H1 (cell line): ENCODE results near the gene CCIN. TPM values are rescaled to one million over a fixed set of nuclear protein-coding genes. Genes with fewer than 3 reads are reported as not detected.

ENCODE experiments used
- CTCF ChIA-PET: fragments of 300-600 bp; sonication (Branson Sonifier 250); formaldehyde crosslinking; loops from one replicate; lab custom pipeline; 2021; ENCODE audit not compliant: partially characterized antibody; lab: Charles Lee
- POLR2A ChIA-PET: fragments of 300-600 bp; sonication (Branson Sonifier 250); formaldehyde crosslinking; loops from one replicate; lab custom pipeline; 2021; ENCODE audit warnings: inconsistent platforms; ENCODE audit not compliant: partially characterized antibody; lab: Charles Lee
- DNase-seq, 2 experiments: peaks; one replicate each; pipeline versions ENCODE4 v3.0.0 to v3.0.0-alpha.2; 2010 to 2022; ENCODE audit warnings: low spot score in 2 of 2, low read depth in 1 of 2, mixed read lengths in 1 of 2
- FAIRE-seq: peaks from 2 replicates; lab custom pipeline; 2011; peaks lifted over from hg19 to GRCh38; lab: Jason Lieb, UNC
- H2AFZ ChIP-seq: 2 replicates; pipeline ENCODE4 v1.8.1; 2012; ENCODE audit warnings: low read length, inconsistent platforms
- H2AK5ac ChIP-seq: 2 replicates; pipeline ENCODE4 v1.6.1; 2013; ENCODE audit warnings: low read depth, low read length
- H2BK120ac ChIP-seq: replicated peaks from 2 replicates; pipeline ENCODE3; 2013; ENCODE audit warnings: low read depth, low read length, inconsistent platforms
- H2BK12ac ChIP-seq: 2 replicates; pipeline ENCODE4 v1.6.1; 2013; ENCODE audit warnings: low read depth, low read length
- H2BK15ac ChIP-seq: 2 replicates; pipeline ENCODE4 v1.6.1; 2013; ENCODE audit warnings: low read length
- H2BK20ac ChIP-seq: 2 replicates; pipeline ENCODE4 v1.6.1; 2013; ENCODE audit warnings: low read length
- H2BK5ac ChIP-seq: 2 replicates; pipeline ENCODE4 v1.6.1; 2013; ENCODE audit warnings: low read depth, low read length
- H3K14ac ChIP-seq: 2 replicates; pipeline ENCODE4 v1.6.1; 2013; ENCODE audit warnings: inconsistent platforms; ENCODE audit not compliant: insufficient read length
- H3K18ac ChIP-seq: 2 replicates; pipeline ENCODE4 v1.6.1; 2013; ENCODE audit warnings: low read length; ENCODE audit errors: extremely low read depth
- H3K23ac ChIP-seq: 2 replicates; pipeline ENCODE4 v1.6.1; 2013; ENCODE audit warnings: inconsistent platforms; ENCODE audit not compliant: insufficient read length
- H3K23me2 ChIP-seq: 2 replicates; pipeline ENCODE4 v1.6.1; 2013; ENCODE audit warnings: low read depth, low read length
- H3K27ac ChIP-seq: 2 replicates; pipeline ENCODE4 v1.6.1; 2011; ENCODE audit warnings: low read depth, low read length, inconsistent platforms
- H3K27me3 ChIP-seq, 4 experiments: replicated peaks in 1 of 4; 1 replicate in 1 of 4; 2 replicates in 3 of 4; pipeline versions ENCODE4 v1.6.1 to v1.8.1; 2011 to 2013; ENCODE audit warnings: low read length in 3 of 4, mild to moderate bottlenecking in 3 of 4, inconsistent platforms in 2 of 4, mixed read lengths in 2 of 4, moderate library complexity in 1 of 4; ENCODE audit not compliant: control insufficient read depth in 3 of 4, insufficient read depth in 3 of 4; ENCODE audit errors: extremely low read depth in 1 of 4
- H3K36me3 ChIP-seq, 4 experiments: 2 replicates each; pipeline versions ENCODE4 v1.6.1 to v1.8.1; 2011 to 2013; ENCODE audit warnings: mild to moderate bottlenecking in 4 of 4, low read length in 3 of 4, moderate library complexity in 2 of 4, control low read depth in 1 of 4, inconsistent platforms in 1 of 4; ENCODE audit not compliant: insufficient read depth in 4 of 4, control insufficient read depth in 2 of 4
- H3K4ac ChIP-seq: replicated peaks from 2 replicates; pipeline ENCODE3; 2013; ENCODE audit warnings: low read length, low read depth, mixed read lengths, inconsistent platforms; ENCODE audit not compliant: insufficient read length
- H3K4me1 ChIP-seq, 4 experiments: replicated peaks in 1 of 4; 1 replicate in 1 of 4; 2 replicates in 3 of 4; pipeline versions ENCODE4 v1.6.1 to v1.8.1; 2011 to 2013; ENCODE audit warnings: low read length in 3 of 4, inconsistent platforms in 2 of 4, mixed read lengths in 1 of 4; ENCODE audit not compliant: insufficient read depth in 4 of 4, control insufficient read depth in 3 of 4
- H3K4me2 ChIP-seq, 2 experiments: 2 replicates each; pipeline versions ENCODE4 v1.6.1 to v1.8.1; 2011 to 2013; ENCODE audit warnings: low read depth in 2 of 2, low read length in 2 of 2, control low read depth in 1 of 2, inconsistent platforms in 1 of 2, mild to moderate bottlenecking in 1 of 2; ENCODE audit not compliant: insufficient read depth in 1 of 2
- H3K4me3 ChIP-seq, 4 experiments: fragments of 200-600, 300-600 bp in 1 of 4; sonication (generic), shearing (Covaris generic), sonication (Bioruptor Twin) in 1 of 4; 2 replicates each; pipeline versions ENCODE4 v1.5.1 to v1.8.1; 2011 to 2016; ENCODE audit warnings: low read length in 4 of 4, low read depth in 3 of 4, control low read depth in 2 of 4, inconsistent platforms in 2 of 4, mild to moderate bottlenecking in 2 of 4, mixed read lengths in 1 of 4, moderate library complexity in 1 of 4; ENCODE audit not compliant: insufficient read depth in 2 of 4; ENCODE audit errors: extremely low read depth in 1 of 4
- H3K56ac ChIP-seq: replicated peaks from 2 replicates; pipeline ENCODE3; 2013; ENCODE audit warnings: low read depth, mild to moderate bottlenecking, mixed read lengths, low read length, inconsistent platforms; ENCODE audit not compliant: insufficient read length
- H3K79me1 ChIP-seq: 2 replicates; pipeline ENCODE4 v1.6.1; 2013; ENCODE audit warnings: low read depth, low read length, control low read depth
- H3K79me2 ChIP-seq, 2 experiments: 2 replicates each; pipeline versions ENCODE4 v1.6.1 to v1.8.1; 2012 to 2013; ENCODE audit warnings: low read length in 2 of 2, mild to moderate bottlenecking in 2 of 2, inconsistent platforms in 1 of 2; ENCODE audit not compliant: insufficient read depth in 2 of 2, control insufficient read depth in 1 of 2
- H3K9ac ChIP-seq, 4 experiments: replicated peaks in 1 of 4; 1 replicate in 1 of 4; 2 replicates in 3 of 4; pipeline versions ENCODE4 v1.6.1 to v1.8.1; 2011 to 2013; ENCODE audit warnings: low read depth in 3 of 4, low read length in 3 of 4, control low read depth in 2 of 4, mild to moderate bottlenecking in 2 of 4, moderate library complexity in 2 of 4, inconsistent platforms in 1 of 4; ENCODE audit errors: extremely low read depth in 1 of 4
- H3K9me3 ChIP-seq, 2 experiments: 2 replicates each; pipeline versions ENCODE4 v1.6.1 to v1.8.1; 2012 to 2013; ENCODE audit warnings: mild to moderate bottlenecking in 2 of 2, moderate library complexity in 2 of 2, control low read depth in 1 of 2, inconsistent platforms in 1 of 2, low read depth in 1 of 2, low read length in 1 of 2, mixed read lengths in 1 of 2; ENCODE audit not compliant: insufficient read depth in 2 of 2
- H4K20me1 ChIP-seq, 2 experiments: replicated peaks in 1 of 2; 2 replicates each; pipeline versions ENCODE3 to v1.8.1; 2011 to 2013; ENCODE audit warnings: inconsistent platforms in 2 of 2, low read length in 2 of 2, mild to moderate bottlenecking in 1 of 2; ENCODE audit not compliant: insufficient read depth in 2 of 2, control insufficient read depth in 1 of 2
- H4K5ac ChIP-seq: 2 replicates; pipeline ENCODE4 v1.6.1; 2013; ENCODE audit warnings: low read length, low read depth, mixed read lengths, inconsistent platforms; ENCODE audit not compliant: insufficient read length
- H4K8ac ChIP-seq: 2 replicates; pipeline ENCODE4 v1.8.0; 2013; ENCODE audit warnings: mild to moderate bottlenecking, moderate library complexity, low read length, inconsistent platforms; ENCODE audit not compliant: insufficient read depth; ENCODE audit errors: extremely low read depth
- H4K91ac ChIP-seq: replicated peaks from 2 replicates; pipeline ENCODE3; 2013; ENCODE audit warnings: low read length, mixed read lengths, inconsistent platforms; ENCODE audit not compliant: insufficient read length
- ATF3 ChIP-seq: IDR thresholded peaks from 2 replicates; pipeline ENCODE4 v1.6.1; 2011; ENCODE audit warnings: low read depth, mild to moderate bottlenecking, low read length; ENCODE audit not compliant: insufficient read depth
- BRCA1 ChIP-seq: IDR thresholded peaks from 2 replicates; pipeline ENCODE4 v1.6.1; 2012; ENCODE audit warnings: low read depth, low read length, improper control_type of control experiment
- CREB1 ChIP-seq: IDR thresholded peaks from 2 replicates; pipeline ENCODE4 v1.6.1; 2012; ENCODE audit warnings: inconsistent platforms
- FOSL1 ChIP-seq: IDR thresholded peaks from 2 replicates; pipeline ENCODE4 v1.6.1; 2011; ENCODE audit warnings: mild to moderate bottlenecking, low read depth, low read length, moderate library complexity; ENCODE audit not compliant: insufficient read depth
- MAX ChIP-seq: IDR thresholded peaks from 2 replicates; pipeline ENCODE4 v1.6.1; 2012; ENCODE audit warnings: inconsistent platforms
- NRF1 ChIP-seq: IDR thresholded peaks from 2 replicates; pipeline ENCODE4 v1.6.1; 2011; ENCODE audit warnings: mild to moderate bottlenecking, low read depth, low read length, improper control_type of control experiment
- RNF2 ChIP-seq: fragments of 200-900, 300-1000 bp; sonication (generic); IDR thresholded peaks from 2 replicates; pipeline ENCODE4 v1.7.1; 2016; ENCODE audit warnings: borderline replicate concordance, low read depth, mild to moderate bottlenecking, antibody characterized with exemption, low read length; ENCODE audit not compliant: poor library complexity, severe bottlenecking; ENCODE audit errors: missing control alignments
- SAP30 ChIP-seq: fragments of 300-600 bp; sonication (generic); IDR thresholded peaks from 2 replicates; pipeline ENCODE4 v1.7.1; 2012; ENCODE audit warnings: low read length, moderate library complexity, mild to moderate bottlenecking, inconsistent platforms; ENCODE audit not compliant: insufficient read depth, insufficient replicate concordance
- SIX5 ChIP-seq: IDR thresholded peaks from 2 replicates; pipeline ENCODE4 v1.6.1; 2011; ENCODE audit warnings: mild to moderate bottlenecking, low read depth, low read length
- TAF7 ChIP-seq: optimal IDR thresholded peaks from 2 replicates; pipeline ENCODE3; 2011; ENCODE audit warnings: low read depth, mild to moderate bottlenecking, inconsistent platforms, low read length, moderate library complexity, borderline replicate concordance
- WGBS, 2 experiments: shearing (Covaris generic) in 1 of 2; methylation state at CpG; one replicate each; pipeline versions ENCODE4 v1.1.6 to v1.1.7; 2013 to 2015; ENCODE audit warnings: low lambda C conversion rate in 2 of 2, mixed read lengths in 2 of 2, inconsistent platforms in 1 of 2, low coverage in 1 of 2, missing lambda C conversion rate in 1 of 2; ENCODE audit not compliant: insufficient replicate concordance in 2 of 2, insufficient coverage in 1 of 2, insufficient read length in 1 of 2; ENCODE audit errors: extremely low coverage in 1 of 2, missing lambda C conversion rate in 1 of 2; 5-methylcytosine and 5-hydroxymethylcytosine counted together
- polyA plus RNA-seq, 7 experiments: library from polyadenylated mRNA; depleted of rRNA in 3 of 7; stranded (reverse) in 5 of 7; unstranded in 2 of 7; fragments of >200 nt in 5 of 7; fragments of 200-250 nt in 2 of 7; gene quantifications; 1 replicate in 5 of 7; 2 replicates in 1 of 7; 4 replicates in 1 of 7; pipeline versions ENCODE4 v1.2.1 to v1.2.3, GENCODE V29; 2011 to 2013; ENCODE audit warnings: missing spikeins in 2 of 7, mixed read lengths in 2 of 7
- total RNA-seq: library from RNA; stranded (reverse); fragmentation: NEBNext Ultra II Directional; extraction: Animal tissue kit (Norgen Biotek cat#: 25700); gene quantifications from 2 replicates; pipeline ENCODE4 v1.2.1, GENCODE V29; 2021

The CCIN gene
- total and polyA plus RNA-seq, 2 of the 8 experiments (the other 6 are each of a cell fraction or from before 2014, with no cell fraction given): 0.19 to 0.21 TPM

- peaks cover 0 to 7% of the 10 kb centered on the region in 2 experiments; a peak in 2 of 4 replicates for H3K9me3 ChIP-seq
- no peaks in the 10 kb centered on the region; a peak in 1 of 8 replicates for H3K36me3 ChIP-seq
- no peak overlapping the region for H2BK12ac ChIP-seq
- H3K4ac ChIP-seq: no peak overlapping the region
- CTCF ChIA-PET: interaction anchor here (1.2 to 6.7 kb wide), 5 partner anchors 10 to 42 kb away, joined by 3 to 58 read pairs (median 8); partner anchors contain the start of gene CCIN
- no peak overlapping the region for H3K9ac ChIP-seq
- no peak overlapping the region for H3K23ac ChIP-seq
- no peak overlapping the region for H3K4me3 ChIP-seq
- POLR2A ChIA-PET: interaction anchor here (1.5 to 3.7 kb wide), 2 partner anchors 11 to 20 kb away, joined by 3 to 19 read pairs; no protein-coding TSS in a partner anchor
- H3K4me1 ChIP-seq: peaks cover 0 to 4% (median 0%) of the 10 kb centered on the region in 4 experiments; a peak in 1 of 7 replicates
- no peak overlapping the region for H3K27ac ChIP-seq
- H2BK20ac ChIP-seq: no peak overlapping the region
- peaks cover 0 to 4% of the 10 kb centered on the region in 2 experiments for H4K20me1 ChIP-seq
- H3K18ac ChIP-seq: no peak overlapping the region
- H3K79me1 ChIP-seq: no peaks in the 10 kb centered on the region
- H2BK120ac ChIP-seq: no peak overlapping the region
- no peak overlapping the region for H3K4me2 ChIP-seq
- no peak for FAIRE-seq
- no peak overlapping the region for H4K91ac ChIP-seq
- no peak overlapping the region for H4K8ac ChIP-seq
- no peak overlapping the region for H4K5ac ChIP-seq
- no peak overlapping the region for H2BK5ac ChIP-seq
- DNase-seq: no peak
- 94% methylated on average over 12 of the region's 12 CpGs; no CpG with 5 or more reads in 1 of the 2 experiments for WGBS, 2 experiments
- no peak overlapping the region for H2AFZ ChIP-seq
- no peaks in the 10 kb centered on the region for H3K79me2 ChIP-seq
- H3K23me2 ChIP-seq: peaks cover 4% of the 10 kb centered on the region; the same call in 1 of the 2 replicates
- peaks cover 0 to 4% (median under 1%) of the 10 kb centered on the region in 4 experiments; a peak in 2 of 7 replicates for H3K27me3 ChIP-seq
- no peak overlapping the region for H2BK15ac ChIP-seq
- H2AK5ac ChIP-seq: no peak overlapping the region
- H3K56ac ChIP-seq: no peak overlapping the region
- no peak overlapping the region for H3K14ac ChIP-seq
- TF ChIP-seq RNF2: no peak
- no peak for TF ChIP-seq CREB1
- no peak for TF ChIP-seq SAP30
- no peak for TF ChIP-seq TAF7
- no peak for TF ChIP-seq SIX5
- TF ChIP-seq ATF3: no peak
- TF ChIP-seq MAX: no peak
- no peak for TF ChIP-seq FOSL1
- TF ChIP-seq NRF1: no peak
- no peak for TF ChIP-seq BRCA1
Measured at GRCh38 chr9:36144309-36145232, 24.6 kb upstream of the CCIN start.
